PC-3 (cell line): ENCODE data around the gene AICDA.

ENCODE experiments used
- EZH2 ChIP-seq: fragments of 300-600 bp; sonication (generic); IDR thresholded peaks from one replicate; pipeline ENCODE4 v1.6.1; 2017; ENCODE audit warnings: antibody characterized with exemption, mild to moderate bottlenecking, low read length; ENCODE audit not compliant: unreplicated experiment
- EZH2phosphoT487 ChIP-seq: fragments of 300-600 bp; sonication (generic); IDR thresholded peaks from 2 replicates; pipeline ENCODE4 v1.6.1; 2018; ENCODE audit warnings: mild to moderate bottlenecking, antibody characterized with exemption, low read length, borderline replicate concordance
- TF ChIP-seq, protein P1 (sequence below): fragments of 300-600 bp; sonication (generic); conservative IDR thresholded peaks from 2 replicates; pipeline ENCODE4 v1.5.1; 2017; ENCODE audit warnings: antibody characterized with exemption, low read depth, mild to moderate bottlenecking, low read length

DNA sequence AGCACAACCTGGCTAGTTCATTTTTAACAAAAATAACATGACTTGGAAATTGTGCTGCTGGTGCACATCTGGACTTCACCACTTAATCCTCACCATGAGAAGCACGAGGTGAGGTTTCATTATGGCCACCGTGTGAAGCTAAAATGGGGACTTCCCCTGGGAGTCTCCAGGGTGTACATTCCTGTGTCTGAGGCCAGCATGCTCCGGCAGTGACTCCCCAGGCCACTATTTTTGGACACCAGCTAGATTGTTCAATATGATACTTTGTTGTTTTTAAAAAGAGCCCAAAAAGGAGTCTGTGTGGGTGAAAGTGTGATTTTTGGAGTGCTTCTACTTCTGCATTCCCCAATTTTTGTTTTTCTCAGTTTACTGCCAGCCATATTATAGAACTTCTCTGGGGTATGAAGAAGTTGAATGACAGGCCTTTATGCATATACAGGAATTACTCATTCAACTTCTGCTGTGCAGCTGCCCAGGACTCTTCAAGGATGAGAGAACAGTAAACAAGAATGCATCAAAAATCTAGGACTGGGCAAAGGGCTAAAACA lies 16.9 kb upstream of the AICDA start:
- TF ChIP-seq, protein P1, sequence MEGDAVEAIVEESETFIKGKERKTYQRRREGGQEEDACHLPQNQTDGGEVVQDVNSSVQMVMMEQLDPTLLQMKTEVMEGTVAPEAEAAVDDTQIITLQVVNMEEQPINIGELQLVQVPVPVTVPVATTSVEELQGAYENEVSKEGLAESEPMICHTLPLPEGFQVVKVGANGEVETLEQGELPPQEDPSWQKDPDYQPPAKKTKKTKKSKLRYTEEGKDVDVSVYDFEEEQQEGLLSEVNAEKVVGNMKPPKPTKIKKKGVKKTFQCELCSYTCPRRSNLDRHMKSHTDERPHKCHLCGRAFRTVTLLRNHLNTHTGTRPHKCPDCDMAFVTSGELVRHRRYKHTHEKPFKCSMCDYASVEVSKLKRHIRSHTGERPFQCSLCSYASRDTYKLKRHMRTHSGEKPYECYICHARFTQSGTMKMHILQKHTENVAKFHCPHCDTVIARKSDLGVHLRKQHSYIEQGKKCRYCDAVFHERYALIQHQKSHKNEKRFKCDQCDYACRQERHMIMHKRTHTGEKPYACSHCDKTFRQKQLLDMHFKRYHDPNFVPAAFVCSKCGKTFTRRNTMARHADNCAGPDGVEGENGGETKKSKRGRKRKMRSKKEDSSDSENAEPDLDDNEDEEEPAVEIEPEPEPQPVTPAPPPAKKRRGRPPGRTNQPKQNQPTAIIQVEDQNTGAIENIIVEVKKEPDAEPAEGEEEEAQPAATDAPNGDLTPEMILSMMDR, result no peak
- TF ChIP-seq EZH2 (no peak), EZH2phosphoT487 (no peak)
